ENCODE data around the gene SIK3.

SIK3 gene

DNA sequence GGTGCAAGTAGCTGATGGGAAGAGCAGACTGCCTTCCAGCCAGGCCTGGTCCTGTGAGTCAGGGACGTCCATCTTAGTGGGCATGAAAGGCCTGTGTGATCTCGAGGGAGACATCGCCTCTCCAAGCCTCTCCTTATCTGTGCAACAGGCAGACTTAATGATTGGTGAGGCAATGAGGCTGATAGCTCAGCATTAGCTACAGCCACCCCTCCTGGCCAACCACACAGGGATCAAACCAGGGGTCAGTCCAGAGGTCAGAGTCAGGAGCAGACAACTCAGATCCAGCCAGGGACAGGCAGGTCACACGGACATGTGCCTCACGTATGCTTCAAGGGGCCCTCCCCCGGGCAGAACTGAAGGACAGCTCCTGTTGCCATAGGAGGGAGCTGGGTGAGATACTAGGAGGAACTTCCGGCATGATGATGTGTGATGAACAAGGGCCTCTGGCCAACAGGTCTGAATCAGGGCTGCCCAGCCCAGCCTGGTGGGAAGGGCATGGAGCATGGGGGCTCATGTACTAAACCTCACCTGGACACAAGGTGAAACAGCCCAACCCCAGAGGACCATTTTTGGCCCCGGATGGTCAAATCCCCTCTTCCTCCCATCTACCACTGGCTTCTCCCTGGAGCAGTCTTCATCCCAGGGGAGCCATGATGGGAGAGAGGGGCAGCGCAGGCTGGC, 271.3 kb downstream of the SIK3 start:
- no peak overlapping the region for H2AFZ ChIP-seq (ENCODE audit: low read depth)
- H3K4me1 ChIP-seq (ENCODE audit: low read depth, poor library complexity, severe bottlenecking): no peaks in the 10 kb centered on the region
- H3K9ac ChIP-seq: no peak overlapping the region
- TF ChIP-seq, protein P1, sequence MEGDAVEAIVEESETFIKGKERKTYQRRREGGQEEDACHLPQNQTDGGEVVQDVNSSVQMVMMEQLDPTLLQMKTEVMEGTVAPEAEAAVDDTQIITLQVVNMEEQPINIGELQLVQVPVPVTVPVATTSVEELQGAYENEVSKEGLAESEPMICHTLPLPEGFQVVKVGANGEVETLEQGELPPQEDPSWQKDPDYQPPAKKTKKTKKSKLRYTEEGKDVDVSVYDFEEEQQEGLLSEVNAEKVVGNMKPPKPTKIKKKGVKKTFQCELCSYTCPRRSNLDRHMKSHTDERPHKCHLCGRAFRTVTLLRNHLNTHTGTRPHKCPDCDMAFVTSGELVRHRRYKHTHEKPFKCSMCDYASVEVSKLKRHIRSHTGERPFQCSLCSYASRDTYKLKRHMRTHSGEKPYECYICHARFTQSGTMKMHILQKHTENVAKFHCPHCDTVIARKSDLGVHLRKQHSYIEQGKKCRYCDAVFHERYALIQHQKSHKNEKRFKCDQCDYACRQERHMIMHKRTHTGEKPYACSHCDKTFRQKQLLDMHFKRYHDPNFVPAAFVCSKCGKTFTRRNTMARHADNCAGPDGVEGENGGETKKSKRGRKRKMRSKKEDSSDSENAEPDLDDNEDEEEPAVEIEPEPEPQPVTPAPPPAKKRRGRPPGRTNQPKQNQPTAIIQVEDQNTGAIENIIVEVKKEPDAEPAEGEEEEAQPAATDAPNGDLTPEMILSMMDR (conservative IDR thresholded peaks at IDR 0.05; ENCODE audit: low read depth, low read length): no peak
- H3K27me3 ChIP-seq (ENCODE audit: insufficient read depth, low read depth): no peaks in the 10 kb centered on the region
- H3K4me2 ChIP-seq: no peak overlapping the region
- no peaks in the 10 kb centered on the region for H3K79me2 ChIP-seq (ENCODE audit: insufficient read depth, low read depth)
- H3K27ac ChIP-seq: no peak overlapping the region
- H4K20me1 ChIP-seq (ENCODE audit: insufficient read depth): no peaks in the 10 kb centered on the region
- H3K4me3 ChIP-seq (IDR thresholded peaks at IDR 0.05; ENCODE audit: insufficient read depth, low read depth, low read length): no peak overlapping the region
- H3K36me3 ChIP-seq (ENCODE audit: insufficient read depth): no peaks in the 10 kb centered on the region

DNA sequence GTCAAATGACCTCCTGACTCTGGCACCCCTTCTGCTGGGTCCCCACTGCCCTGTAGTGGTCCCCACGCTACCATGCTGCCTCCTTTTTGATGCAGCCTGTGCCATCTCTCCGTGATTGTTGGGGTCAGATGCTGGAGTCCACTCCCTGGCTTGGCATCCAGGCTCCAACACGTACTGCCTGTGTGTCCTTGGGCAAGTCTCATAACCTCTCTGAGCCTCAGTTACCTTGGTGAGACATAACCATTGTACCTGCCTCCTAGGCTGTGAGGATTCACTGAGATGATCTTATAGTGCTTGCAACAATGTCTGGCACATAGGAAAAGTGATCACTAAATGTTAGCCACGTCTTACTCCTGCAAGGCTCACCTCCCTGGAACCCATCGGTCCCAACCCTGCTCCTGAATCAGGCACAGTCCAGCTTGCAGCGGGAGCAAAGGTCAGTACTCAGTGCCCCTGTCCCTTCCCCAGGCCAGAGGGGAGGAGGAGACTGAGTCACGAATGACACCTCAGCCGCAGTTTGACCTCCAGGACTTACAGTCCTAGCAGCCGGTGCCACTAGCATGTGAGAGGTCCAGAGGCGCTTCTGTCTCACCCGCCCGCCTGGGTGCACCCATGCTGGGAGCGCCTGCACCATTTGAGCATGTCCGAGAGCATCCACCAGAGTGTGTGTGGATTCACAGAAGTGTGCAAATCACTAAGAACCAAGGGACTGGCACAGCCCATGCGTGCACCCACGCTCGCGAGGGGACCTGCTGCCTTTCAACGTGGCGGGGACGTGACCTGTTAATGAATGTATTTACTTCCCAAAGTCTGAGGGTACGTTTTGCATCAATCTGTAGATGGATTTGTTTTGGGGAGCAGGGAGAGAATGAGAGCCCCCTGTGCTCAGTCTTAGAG, 272.1 kb downstream of the SIK3 start:
- Histone ChIP-seq H3K27me3 (ENCODE audit: insufficient read depth, low read depth) (no peaks in the 10 kb centered on the region), H3K36me3 (ENCODE audit: insufficient read depth) (no peaks in the 10 kb centered on the region), H3K9ac (no peak overlapping the region), H3K4me1 (ENCODE audit: low read depth, poor library complexity, severe bottlenecking) (no peaks in the 10 kb centered on the region), H3K4me2 (no peak overlapping the region), H3K27ac (no peak overlapping the region), H3K79me2 (ENCODE audit: insufficient read depth, low read depth) (no peaks in the 10 kb centered on the region), H2AFZ (ENCODE audit: low read depth) (no peak overlapping the region), H4K20me1 (ENCODE audit: insufficient read depth) (no peaks in the 10 kb centered on the region), H3K4me3 (IDR thresholded peaks at IDR 0.05; ENCODE audit: insufficient read depth, low read depth, low read length) (no peak overlapping the region)
- TF ChIP-seq, protein P1 (conservative IDR thresholded peaks at IDR 0.05; ENCODE audit: low read depth, low read length): no peak

DNA sequence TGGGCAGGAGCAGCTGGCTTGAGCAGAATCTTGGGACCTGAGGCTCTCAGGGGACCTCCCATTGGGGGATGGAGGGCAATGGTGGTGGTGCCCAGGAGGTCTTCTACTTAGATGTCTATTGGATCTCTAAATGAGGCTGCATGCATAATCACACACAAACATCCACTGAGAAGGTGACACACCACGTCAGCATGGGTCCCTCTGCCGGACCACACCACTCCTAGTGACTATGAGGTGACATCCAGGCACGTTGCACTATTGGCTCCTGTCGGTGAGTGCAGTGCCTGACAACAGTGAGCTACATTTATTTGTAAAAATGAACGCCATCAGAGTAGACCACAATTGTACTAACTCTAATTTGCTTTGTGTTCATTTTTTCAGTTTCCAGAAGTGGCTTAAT, 272.8 kb downstream of the SIK3 start:
- TF ChIP-seq, protein P1 (conservative IDR thresholded peaks at IDR 0.05; ENCODE audit: low read depth, low read length): no peak
- Histone ChIP-seq H3K27me3 (ENCODE audit: insufficient read depth, low read depth) (no peaks in the 10 kb centered on the region), H3K79me2 (ENCODE audit: insufficient read depth, low read depth) (no peaks in the 10 kb centered on the region), H3K9ac (no peak overlapping the region), H3K4me3 (IDR thresholded peaks at IDR 0.05; ENCODE audit: insufficient read depth, low read depth, low read length) (no peak overlapping the region), H2AFZ (ENCODE audit: low read depth) (no peak overlapping the region), H3K4me2 (no peak overlapping the region), H3K4me1 (ENCODE audit: low read depth, poor library complexity, severe bottlenecking) (no peaks in the 10 kb centered on the region), H3K27ac (no peak overlapping the region), H4K20me1 (ENCODE audit: insufficient read depth) (no peaks in the 10 kb centered on the region), H3K36me3 (ENCODE audit: insufficient read depth) (no peaks in the 10 kb centered on the region)

DNA sequence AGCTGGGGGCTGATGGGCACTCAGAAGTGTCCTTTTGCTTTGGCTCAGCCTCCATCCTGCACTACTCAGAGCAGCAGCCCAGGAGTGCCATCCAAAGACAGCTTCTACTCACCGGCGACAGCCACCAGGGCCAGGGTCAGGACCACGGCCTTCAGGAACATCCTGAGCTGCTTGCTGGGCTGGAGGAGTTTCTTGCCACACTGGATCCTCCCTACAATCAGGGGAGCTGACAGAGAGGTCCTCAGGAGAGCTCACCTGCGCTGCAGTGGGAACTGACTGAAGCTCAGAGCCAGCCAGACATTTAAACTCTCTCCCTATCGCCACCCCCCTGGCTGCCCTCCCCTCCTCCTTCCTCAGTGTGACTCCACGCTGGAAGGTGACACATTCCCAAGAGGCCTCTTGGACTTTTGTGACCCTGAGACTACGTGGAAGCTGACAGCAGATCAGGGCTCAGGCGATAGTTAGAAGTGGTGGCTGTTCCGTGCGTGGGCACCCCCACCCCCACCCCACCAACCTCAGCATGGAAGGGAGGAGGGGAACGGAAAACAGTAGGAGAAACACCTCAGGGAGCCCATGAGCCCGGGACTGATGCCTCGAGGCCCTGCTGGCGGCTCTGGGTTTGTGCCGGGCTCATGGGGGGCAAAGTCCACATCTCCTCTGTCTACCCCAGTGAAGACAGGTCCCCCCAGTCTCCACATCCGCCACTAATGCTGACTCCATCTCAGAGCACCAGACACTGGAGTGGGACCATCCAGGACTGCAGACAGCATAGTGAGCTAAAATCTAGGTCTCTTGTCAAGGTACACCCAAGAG, 275.0 kb downstream of the SIK3 start, which contains the start of gene APOA4:
Gene APOA4, minus strand, starts transcription at position 274 of the 813 bp plus-strand sequence. Its CDS starts 113 bp downstream, at position 161.
- no peaks in the 10 kb centered on the region for H3K79me2 ChIP-seq (ENCODE audit: insufficient read depth, low read depth)
- H3K27ac ChIP-seq: no peak within 1 kb of the TSS
- H3K9ac ChIP-seq: no peak within 1 kb of the TSS
- H3K4me1 ChIP-seq (ENCODE audit: low read depth, poor library complexity, severe bottlenecking): no peaks in the 10 kb centered on the region
- no peaks in the 10 kb centered on the region for H3K36me3 ChIP-seq (ENCODE audit: insufficient read depth)
- H4K20me1 ChIP-seq (ENCODE audit: insufficient read depth): no peaks in the 10 kb centered on the region
- no peaks in the 10 kb centered on the region for H3K27me3 ChIP-seq (ENCODE audit: insufficient read depth, low read depth)
- H3K4me2 ChIP-seq: no peak within 1 kb of the TSS
- TF ChIP-seq, protein P1 (conservative IDR thresholded peaks at IDR 0.05; ENCODE audit: low read depth, low read length): no peak
- no peak within 1 kb of the TSS for H3K4me3 ChIP-seq (IDR thresholded peaks at IDR 0.05; ENCODE audit: insufficient read depth, low read depth, low read length)
- H2AFZ ChIP-seq (ENCODE audit: low read depth): no peak within 1 kb of the TSS
